Activated CD4-positive, alpha-beta T cell treated with anti-CD3 and anti-CD28 coated beads, Interleukin-2, amount 50 U/mL, for 1 hour (primary cell): ENCODE data around the gene ASL.
"Not testable (repeated sequence)": the region's sequence is repeated elsewhere in the genome, so short reads cannot be mapped to it uniquely, and the experiment has no call there.

Source experiments
- DNase-seq: peaks from one replicate; pipeline ENCODE4 v3.0.0-alpha.2; 2020

Gene ASL

DNA sequence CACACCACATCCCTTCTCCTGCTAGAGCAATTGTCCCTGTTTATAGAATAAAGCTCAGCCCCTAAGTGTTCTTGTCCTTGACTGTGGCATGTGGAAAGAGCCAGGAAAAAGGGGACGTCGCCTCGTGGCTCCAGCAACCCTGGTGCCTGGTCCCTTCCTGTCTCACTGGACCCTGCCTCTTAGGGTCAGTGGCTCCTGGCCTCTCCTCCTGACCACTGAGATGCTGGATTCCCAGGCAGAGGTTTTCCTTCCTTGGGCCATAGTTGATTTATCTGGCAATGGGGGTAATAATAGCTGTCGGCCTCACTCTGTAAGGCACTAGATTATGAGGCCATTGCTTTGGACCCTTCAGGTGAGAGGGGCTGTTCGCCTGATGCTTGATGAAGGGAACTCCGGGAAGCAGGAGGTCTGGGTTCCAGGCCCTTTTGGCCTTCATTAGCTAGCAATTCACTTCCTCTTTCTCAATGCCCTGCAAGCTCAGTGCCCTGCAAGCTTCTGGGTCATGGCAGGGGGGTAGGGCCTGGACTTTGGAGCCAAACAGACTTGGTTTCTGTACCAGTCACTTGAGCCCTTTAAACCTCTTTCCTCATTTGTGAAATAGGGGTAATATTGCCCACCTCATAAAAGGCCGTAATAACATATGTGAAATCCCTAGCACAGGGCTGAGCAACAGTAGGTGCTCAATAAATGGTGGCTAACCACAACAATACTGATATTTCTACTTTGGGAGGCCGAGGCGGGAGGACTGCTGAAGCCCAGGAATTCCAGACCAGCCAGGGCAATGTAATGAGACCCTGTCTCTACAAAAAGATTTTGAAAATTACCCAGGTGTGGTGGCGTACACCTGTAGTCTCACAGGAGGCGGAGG is 1.1 kb downstream of the ASL start:
- no peak for DNase-seq

DNA sequence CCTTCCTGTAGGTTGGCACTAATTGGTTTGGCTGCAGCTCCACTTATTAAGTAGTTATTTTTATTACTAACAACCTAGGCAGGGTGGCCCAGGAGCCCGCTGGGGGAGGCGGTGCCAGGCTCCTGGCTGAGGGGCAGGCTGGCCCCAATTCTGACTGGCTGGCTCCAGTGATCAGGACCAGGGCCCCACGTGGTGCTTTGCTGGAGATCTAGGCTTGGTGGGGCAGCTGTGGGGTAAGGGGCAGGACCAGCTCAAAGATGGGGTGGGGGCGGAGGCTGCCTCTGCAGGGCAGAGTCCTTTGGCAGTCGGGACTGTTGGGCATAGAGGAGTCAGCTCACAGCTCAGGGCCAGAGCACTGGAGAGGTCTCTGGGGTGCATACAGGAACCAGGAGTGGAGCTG is 2.4 kb downstream of the ASL start:
- DNase-seq, result no peak

GRCh38 chr7:66082083-66082482 is 6.5 kb downstream of the ASL start:
- no peak for DNase-seq

DNA sequence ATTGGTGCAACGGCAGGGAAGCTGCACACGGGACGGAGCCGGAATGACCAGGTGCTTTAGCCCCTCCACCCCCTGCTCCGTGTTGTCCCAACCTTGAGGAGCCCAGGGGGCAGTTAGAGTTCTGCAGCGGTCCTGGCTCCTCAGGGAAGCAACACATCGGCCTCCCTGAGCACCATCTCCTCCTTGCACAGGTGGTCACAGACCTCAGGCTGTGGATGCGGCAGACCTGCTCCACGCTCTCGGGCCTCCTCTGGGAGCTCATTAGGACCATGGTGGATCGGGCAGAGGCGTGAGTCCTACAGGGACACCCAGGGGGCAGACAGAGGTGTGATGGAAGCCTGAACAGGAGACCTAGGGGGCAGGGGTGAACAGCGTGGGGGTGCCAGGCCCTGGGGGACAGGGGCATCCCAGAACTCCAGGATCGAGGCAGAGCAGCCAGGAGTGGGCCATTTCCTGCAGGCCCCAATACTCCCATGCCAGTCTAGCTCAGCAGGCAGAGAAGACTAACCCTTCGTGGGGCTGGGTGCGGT is 7.3 kb downstream of the ASL start:
- no peak for DNase-seq

DNA sequence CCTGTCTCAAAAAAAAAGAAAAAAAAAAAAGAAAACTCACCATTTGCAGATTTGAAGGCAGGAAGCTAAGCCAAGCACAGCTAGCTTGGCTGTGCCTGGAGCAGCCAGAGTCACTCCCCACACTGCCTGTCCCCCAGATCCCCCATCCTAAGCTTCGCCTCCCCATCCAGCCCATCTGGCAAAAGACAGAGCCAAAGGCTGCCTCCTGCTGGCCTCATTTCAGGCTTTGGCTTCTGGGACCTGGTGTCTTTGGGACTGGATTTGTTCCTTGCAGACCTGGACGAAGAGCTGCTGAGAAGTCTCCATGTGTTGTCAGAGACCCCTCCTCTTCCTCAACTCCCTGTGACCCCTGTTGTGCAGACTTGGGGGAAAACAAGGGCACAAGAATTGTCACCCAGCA is 8.1 kb downstream of the ASL start:
- no peak for DNase-seq

DNA sequence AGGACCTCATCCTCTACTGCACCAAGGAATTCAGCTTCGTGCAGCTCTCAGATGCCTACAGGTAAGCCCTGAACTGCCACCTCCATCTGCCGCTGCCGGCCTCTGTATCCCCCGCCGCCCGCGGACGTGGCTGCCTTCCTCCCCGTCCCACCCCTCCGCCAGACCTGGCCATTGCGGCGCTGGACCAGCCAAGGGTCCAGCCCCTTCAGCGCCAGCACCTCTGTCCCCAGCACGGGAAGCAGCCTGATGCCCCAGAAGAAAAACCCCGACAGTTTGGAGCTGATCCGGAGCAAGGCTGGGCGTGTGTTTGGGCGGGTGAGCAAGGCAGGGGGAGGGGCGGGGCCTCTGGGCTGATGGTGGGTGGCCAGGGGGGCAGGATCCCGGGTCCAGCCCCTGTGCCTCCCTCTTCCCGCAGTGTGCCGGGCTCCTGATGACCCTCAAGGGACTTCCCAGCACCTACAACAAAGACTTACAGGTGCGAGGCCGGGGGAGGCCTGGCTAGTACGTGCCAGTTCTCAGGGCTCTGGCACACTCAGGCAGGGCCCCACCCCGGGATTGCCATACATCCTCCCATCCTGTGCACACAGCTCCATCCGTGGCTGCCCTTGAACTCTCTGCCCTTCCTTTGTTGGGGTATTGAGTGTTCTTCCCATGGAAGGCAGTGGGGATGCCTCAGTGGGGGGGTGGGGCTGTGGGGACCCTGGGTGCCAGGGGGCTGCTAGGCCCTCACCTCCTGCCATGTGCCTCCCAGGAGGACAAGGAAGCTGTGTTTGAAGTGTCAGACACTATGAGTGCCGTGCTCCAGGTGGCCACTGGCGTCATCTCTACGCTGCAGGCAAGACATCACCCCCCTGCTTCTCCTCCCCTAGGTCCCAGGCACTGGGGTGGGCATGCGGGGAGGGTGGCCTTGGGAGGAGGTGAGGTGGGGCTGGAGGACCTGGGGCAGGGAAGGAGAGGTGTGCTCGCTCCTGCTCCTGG is 13.5 kb downstream of the ASL start:
- no peak for DNase-seq

- no peak for DNase-seq
Measured at GRCh38 chr7:66092654-66093053, 17.0 kb downstream of the ASL start.

- no peak for DNase-seq
Measured at GRCh38 chr7:66095010-66095409, 19.4 kb downstream of the ASL start.

DNA sequence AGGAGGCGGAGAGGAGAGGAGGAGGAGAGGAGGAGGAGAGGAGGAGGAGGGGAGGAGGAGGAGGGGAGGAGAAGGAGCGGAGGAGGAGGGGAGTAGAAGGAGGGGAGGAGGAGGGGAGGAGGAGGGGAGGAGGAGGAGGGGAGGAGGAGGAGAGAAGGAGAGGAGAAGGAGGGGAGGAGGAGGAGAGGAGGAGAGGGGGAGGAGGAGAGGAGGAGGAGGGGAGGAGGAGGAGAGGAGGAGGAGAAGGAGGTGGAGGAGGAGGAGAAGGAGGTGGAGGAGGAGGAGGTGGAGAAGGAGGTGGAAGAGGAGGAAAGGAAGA is 23.6 kb downstream of the ASL start:
- no peak for DNase-seq

GRCh38 chr7:66099551-66100407 is 24.2 kb downstream of the ASL start:
- peak; percentile 6 for DNase-seq

GRCh38 chr7:66100408-66101050 is 24.9 kb downstream of the ASL start:
- no peak for DNase-seq

GRCh38 chr7:66102168-66102567 is 26.5 kb downstream of the ASL start:
- not testable (repeated sequence) for DNase-seq

GRCh38 chr7:66103994-66104393 is 28.4 kb downstream of the ASL start:
- DNase-seq, result not testable (repeated sequence)

- DNase-seq, result no peak
Measured at GRCh38 chr7:66105263-66105748, 29.7 kb downstream of the ASL start.

DNA sequence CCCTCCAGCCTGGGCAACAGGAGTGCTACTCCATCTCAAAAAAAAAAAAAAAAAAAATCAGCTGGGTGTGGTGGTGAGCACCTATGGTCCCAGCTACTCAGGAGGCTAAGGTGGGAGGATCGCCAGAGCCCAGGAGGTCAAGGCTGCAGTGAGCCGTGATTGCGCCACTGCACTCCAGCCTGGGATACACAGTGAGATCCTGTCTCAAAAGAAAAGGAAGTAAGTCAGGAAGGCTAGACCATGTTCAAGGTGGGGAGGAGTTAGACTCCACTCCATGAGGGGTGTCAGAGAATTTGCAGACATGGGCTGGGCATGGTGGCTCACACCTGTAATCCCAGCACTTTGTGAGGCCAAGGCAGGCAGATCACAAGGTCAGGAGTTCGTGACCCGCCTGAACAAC is 32.8 kb downstream of the ASL start:
- not testable (repeated sequence) for DNase-seq

DNA sequence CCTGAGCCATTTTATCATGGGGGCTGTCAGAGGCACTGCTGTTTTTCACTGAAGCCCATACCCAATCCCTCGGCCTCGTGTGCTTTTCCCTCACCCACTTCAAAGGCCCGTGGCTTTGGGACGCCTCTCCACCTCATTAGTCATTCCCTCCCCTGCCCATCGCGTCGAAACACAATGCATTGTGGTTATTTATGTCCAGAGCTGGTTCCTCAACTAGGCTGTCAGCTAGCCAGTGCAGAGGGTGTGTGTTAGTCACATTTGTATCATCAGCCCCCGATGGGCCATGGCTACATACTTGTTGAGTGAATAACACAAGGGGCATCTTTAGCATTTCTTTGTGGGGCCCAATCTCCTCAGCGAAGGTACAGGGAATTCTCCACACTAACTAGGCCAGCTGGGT is 35.2 kb downstream of the ASL start:
- DNase-seq, result no peak

DNA sequence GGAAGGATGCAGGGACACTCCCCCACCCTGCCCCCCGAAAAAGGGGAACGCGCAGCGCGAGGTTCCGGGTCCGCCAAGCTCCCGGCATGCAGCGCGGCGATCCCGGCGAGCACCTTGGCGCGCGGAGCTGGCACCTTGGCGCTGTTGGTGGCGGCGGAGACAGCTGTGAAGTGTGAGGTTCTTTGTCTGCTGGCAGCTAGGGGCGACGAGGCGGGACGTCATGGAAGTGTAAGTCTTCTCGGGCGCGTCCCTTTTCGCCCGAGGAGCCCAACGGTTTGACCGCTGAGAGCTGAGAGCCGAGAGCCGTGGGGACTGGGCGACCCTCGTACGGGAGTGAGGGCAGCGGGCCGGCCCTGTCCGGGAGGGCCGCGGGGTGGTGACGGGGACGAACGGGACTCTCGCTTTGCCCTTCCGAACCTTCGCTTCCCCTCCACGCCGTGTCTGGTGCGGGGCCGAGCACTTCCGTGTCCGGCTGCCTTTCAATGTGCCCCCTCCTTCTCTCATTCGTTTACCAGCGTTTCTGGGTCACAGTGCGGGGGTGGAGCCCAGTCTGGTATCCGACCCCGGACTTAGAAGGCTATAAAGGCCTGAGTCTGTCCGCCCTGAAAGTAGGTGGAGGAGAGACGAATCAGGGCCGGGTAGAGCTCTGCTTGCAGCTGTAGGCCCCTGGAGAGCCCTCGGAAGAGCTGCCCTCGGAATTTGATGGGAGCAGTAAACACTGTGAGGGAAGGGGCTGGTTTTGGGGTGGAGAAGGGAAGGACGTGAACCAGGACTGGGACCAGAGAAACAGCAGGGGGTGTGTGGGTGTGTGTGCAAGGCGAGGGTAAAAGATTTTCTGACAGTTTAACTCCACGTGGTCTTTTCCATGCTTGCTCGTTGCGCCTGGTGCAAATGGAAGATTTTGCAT is 39.4 kb downstream of the ASL start, which contains the start of gene CRCP:
Gene CRCP, plus strand, starts transcription at position 105 of the 907 bp plus-strand sequence. Its CDS starts 116 bp downstream, at position 221.
- DNase-seq, result peak; percentile 84

GRCh38 chr7:66116680-66117420 is 41.2 kb downstream of the ASL start:
- DNase-seq, result not testable (repeated sequence)

- no peak for DNase-seq
Measured at GRCh38 chr7:66118603-66119002, 43.0 kb downstream of the ASL start.
